Smooth muscle cell of the coronary artery (primary cell): ENCODE results near the gene BNIP2. TPM values are rescaled to one million over a fixed set of nuclear protein-coding genes. Genes with fewer than 3 reads are reported as not detected.

Source experiments
- total RNA-seq: library from RNA; depleted of rRNA; stranded (reverse); fragments of >200 nt; gene quantifications from 2 replicates; pipeline ENCODE4 v1.2.3, GENCODE V29; 2014; ENCODE audit warnings: low replicate concordance

Gene BNIP2, protein sequence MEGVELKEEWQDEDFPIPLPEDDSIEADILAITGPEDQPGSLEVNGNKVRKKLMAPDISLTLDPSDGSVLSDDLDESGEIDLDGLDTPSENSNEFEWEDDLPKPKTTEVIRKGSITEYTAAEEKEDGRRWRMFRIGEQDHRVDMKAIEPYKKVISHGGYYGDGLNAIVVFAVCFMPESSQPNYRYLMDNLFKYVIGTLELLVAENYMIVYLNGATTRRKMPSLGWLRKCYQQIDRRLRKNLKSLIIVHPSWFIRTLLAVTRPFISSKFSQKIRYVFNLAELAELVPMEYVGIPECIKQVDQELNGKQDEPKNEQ
- total RNA-seq = 62.8 and 66.3 TPM in 2 replicates

DNA sequence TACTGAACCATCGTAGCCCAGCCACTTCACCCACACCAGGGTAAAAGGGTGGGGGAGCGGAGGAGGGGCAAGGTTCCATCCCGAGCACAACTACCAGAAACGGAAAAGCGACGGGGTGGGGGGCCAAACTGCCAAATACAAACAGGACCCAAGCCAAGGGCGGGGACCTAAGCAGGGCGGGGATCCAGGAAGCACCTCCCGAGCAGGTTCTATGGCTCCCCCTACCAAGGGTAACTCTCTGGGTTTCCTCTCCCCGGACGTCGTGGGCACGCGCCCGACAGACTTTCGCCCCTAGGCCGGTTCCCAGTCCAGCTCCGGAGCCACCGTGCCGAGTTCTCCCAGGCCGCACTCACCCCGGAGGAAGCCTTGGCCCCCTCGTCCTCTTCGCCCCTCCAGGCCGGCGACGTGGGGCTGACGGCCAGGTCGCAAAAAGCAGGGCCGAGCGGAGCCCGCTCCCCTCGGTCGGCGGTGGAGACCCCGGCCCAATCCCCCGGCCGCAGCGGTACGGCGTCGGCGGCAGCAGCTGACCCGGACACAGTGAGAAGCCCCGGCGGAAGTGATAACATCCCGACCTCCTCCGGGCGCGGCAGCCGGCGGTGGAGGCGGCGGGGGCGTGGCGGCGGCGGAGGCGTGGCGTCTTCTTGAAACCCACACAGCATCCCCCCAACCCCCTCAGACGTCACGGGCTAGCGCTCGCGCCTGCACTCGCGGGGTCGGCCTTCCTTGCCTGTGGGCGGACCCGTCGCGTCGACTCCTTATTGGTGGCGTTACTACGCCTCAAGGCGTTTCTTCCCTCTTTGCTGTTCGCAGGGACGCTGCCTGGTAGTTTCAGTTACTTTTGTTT lies at the start of gene BNIP2:
TSS of gene BNIP2 (minus strand) at position 539 of the 844 bp plus-strand sequence. CDS start 6,863 bp downstream, outside the sequence.

GRCh38 chr15:59656897-59657634 lies 32.1 kb downstream of the BNIP2 start, which contains the start of gene GTF2A2:
Gene GTF2A2, minus strand, starts transcription at chr15:59657515. Its CDS starts 5,238 bp downstream, at chr15:59652277.

GRCh38 chr15:59611276-59612260 lies 77.6 kb downstream of the BNIP2 start, which contains the start of gene GCNT3:
Gene GCNT3, plus strand, starts transcription at chr15:59611783. Its CDS starts 6,456 bp downstream, at chr15:59618239.

Other genes starting within 250 kb of the BNIP2 start
- gene GCNT3, start 77.5 kb downstream of the BNIP2 start, total RNA-seq = 0.23 TPM in 1 of 2 replicates, not detected in the other
- gene GTF2A2, start 31.8 kb downstream of the BNIP2 start, total RNA-seq = 20.9 and 25.9 TPM in 2 replicates